ENCODE measurements around the gene IL17C. TPM values are rescaled to one million over a fixed set of nuclear protein-coding genes. Genes with fewer than 3 reads are reported as not detected.

The IL17C gene, protein sequence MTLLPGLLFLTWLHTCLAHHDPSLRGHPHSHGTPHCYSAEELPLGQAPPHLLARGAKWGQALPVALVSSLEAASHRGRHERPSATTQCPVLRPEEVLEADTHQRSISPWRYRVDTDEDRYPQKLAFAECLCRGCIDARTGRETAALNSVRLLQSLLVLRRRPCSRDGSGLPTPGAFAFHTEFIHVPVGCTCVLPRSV
- total RNA-seq: not detected in 2 replicates

DNA sequence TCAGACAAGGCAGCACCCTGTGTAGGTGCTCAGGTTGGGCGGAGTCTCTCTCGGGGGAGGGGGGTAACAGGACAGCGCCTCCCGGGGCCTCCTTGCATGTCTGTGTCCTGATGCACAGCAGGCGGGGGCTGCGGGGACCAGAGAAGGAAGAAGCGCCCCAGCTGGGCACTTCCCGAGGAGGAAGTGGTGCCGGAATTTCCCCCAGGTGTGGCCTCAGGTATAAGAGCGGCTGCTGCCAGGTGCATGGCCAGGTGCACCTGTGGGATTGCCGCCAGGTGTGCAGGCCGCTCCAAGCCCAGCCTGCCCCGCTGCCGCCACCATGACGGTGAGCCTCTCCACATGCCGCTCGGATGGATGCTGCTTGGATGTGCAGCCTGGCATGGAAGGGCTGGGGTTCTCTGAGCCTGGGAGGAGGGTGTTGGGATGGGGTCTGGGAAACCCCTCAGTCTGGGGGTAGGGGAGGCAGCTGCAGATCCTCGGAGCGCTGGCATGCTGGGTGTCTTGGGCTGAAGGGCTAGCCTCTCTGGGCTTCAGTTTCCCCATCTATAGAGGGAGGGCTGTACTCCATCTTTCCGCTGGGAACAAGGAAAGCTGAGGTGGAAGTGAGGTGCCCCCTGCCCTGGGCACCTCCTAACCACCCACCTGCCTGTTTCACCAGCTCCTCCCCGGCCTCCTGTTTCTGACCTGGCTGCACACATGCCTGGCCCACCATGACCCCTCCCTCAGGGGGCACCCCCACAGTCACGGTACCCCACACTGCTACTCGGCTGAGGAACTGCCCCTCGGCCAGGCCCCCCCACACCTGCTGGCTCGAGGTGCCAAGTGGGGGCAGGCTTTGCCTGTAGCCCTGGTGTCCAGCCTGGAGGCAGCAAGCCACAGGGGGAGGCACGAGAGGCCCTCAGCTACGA lies at the start of gene IL17C:
TSS of gene IL17C (plus strand) at position 250 of the 908 bp plus-strand sequence. CDS start at position 320, 70 bp downstream.
- intact Hi-C loops (cut with micrococcal nuclease): loop anchor here (5.0 kb wide), 1 partner anchor 64 kb away; no protein-coding TSS in a partner anchor

DNA sequence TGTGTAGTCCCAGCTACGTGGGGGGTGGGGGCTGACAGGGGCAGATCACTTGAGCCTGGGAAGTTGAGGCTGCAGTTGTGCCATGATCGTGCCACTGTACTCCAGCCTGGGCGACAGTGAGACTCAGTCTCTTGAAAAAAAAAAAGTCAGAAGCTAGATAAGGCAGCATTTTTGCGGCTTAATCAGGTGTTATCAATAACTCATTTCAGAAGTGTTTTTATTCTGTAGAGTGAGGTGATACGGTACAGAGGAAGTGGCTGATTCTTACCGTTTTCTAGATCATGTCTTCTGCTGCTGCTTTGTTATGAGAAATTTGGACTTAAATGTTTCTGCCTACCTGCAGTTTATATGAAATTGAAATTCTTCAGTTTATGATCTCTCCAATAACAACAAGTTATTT lies 49.6 kb upstream of the IL17C start:
- intact Hi-C loops (cut with micrococcal nuclease): no loop called here

- intact Hi-C loops (cut with micrococcal nuclease): no loop called here
These were observed 48.9 kb upstream of the IL17C start for GRCh38 chr16:88589441-88589840.

GRCh38 chr16:88591577-88592021 lies 46.8 kb upstream of the IL17C start:
- intact Hi-C loops (cut with micrococcal nuclease): no loop called here

DNA sequence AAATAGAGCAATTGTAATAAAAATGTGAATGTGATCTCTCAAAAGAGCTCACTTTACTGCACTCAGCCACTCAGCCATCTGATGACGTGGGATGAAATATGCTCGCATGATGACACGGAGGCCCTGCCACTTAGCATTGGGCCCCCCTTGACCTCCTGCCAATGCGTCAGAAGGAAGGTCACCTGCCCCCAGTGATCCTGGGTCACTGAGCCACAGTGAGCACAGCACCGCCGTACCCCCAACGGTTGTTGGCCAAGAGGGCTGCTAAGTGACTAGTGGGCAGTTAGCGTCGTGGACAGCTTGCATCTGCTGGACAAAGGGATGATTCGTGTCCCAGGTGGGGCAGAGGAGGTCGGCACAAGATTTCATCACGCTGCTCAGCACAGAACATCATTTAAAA lies 45.3 kb upstream of the IL17C start:
- intact Hi-C loops (cut with micrococcal nuclease): no loop called here

DNA sequence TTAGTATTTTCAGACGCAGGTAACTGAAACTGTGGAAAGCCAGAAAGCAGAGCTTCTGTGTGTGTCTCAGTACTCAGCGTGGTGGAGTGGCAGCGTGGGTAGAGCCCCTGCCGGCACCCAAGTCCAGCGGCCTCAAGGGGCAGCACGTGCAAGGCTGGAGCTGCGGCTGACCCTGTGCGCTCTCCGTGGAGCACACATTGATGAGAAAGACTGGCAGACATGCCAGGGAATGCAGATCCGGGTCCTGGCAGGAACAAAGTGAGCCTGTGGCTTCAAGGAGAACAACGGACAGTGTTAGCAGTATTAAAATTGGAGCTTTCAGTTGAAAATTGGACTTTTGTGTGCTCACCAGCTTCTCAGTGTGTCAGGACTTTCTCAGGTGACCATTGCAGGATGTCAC lies 44.9 kb upstream of the IL17C start:
- intact Hi-C loops (cut with micrococcal nuclease): no loop called here

DNA sequence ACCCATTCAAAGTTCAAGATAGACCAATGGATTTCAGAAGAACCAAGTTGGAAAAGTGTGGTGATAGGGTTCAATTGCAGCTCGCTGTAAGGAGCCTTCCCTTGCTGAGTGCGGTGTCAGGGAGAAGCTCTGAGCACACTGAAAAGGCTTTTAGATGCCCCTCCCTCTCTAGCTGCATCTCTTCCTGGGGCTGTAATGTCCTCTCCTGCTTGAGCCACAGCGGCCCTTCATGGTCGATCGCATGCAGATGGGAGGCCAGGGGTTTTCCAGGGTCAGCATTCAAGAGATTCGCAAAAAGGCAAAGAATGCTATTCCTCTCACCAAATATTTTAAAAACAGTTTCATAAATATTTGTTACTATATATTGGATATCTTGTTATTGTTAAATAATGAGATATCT lies 44.5 kb upstream of the IL17C start:
- intact Hi-C loops (cut with micrococcal nuclease): no loop called here

- intact Hi-C loops (cut with micrococcal nuclease): no loop called here
These were observed 43.3 kb upstream of the IL17C start for GRCh38 chr16:88595101-88595500.

GRCh38 chr16:88595921-88596320 lies 42.5 kb upstream of the IL17C start:
- intact Hi-C loops (cut with micrococcal nuclease): no loop called here

DNA sequence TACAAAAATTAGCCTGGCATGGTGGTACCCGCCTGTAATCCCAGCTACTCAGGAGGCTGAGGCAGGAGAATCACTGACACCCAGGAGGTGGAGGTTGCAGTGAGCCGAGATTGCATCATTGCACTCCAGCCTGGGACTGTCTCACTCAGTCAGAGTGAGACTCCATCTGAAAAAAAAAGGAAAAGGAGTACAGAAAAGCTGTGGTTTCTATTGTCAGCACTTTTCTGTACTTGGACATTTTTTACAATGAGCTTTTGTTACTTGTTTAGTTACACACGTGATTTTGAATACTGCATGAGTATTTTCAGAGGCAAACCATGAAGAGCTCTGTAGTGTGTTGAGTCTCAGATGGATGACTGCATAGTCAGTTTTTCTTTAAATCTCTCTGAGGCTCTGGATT lies 41.9 kb upstream of the IL17C start:
- intact Hi-C loops (cut with micrococcal nuclease): no loop called here

DNA sequence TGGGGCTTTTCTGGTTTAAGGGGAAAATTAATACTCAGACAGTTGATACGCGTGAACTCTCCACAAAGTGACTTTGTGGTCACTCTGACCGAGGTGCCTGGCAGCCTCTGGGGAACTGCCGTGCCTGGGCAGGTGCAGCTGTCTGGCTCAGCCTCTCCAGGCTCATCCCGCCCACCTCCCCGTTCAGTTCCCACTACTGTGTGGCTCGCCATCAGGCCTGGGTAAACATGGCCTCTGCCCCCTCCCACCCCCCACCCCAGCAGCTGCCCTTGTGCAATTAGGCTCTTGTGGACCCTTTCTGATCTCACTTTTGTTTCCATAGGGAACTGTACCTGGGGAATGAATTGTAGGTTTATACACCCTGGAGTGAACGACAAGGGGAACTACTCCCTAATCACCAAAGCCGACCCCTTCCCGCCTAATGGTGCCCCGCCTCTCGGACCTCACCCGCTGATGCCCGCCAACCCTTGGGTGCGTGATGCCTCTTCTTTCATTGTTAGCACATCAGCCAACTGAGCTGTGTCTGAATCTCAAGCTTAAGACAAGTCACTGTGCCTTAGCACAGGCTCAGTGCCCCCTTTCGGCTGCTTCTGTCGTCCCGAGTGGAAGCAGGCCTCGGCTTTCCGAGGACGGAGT lies 40.4 kb upstream of the IL17C start:
- intact Hi-C loops (cut with micrococcal nuclease): no loop called here

- intact Hi-C loops (cut with micrococcal nuclease): no loop called here
These were observed 39.2 kb upstream of the IL17C start for GRCh38 chr16:88599092-88599733.

- intact Hi-C loops (cut with micrococcal nuclease): no loop called here
These were observed 38.4 kb upstream of the IL17C start for GRCh38 chr16:88599825-88600538.

- intact Hi-C loops (cut with micrococcal nuclease): no loop called here
These were observed 37.9 kb upstream of the IL17C start for GRCh38 chr16:88600539-88600896.

- intact Hi-C loops (cut with micrococcal nuclease): no loop called here
These were observed 36.9 kb upstream of the IL17C start for GRCh38 chr16:88601313-88602036.

GRCh38 chr16:88602091-88602490 lies 36.3 kb upstream of the IL17C start:
- intact Hi-C loops (cut with micrococcal nuclease): no loop called here

DNA sequence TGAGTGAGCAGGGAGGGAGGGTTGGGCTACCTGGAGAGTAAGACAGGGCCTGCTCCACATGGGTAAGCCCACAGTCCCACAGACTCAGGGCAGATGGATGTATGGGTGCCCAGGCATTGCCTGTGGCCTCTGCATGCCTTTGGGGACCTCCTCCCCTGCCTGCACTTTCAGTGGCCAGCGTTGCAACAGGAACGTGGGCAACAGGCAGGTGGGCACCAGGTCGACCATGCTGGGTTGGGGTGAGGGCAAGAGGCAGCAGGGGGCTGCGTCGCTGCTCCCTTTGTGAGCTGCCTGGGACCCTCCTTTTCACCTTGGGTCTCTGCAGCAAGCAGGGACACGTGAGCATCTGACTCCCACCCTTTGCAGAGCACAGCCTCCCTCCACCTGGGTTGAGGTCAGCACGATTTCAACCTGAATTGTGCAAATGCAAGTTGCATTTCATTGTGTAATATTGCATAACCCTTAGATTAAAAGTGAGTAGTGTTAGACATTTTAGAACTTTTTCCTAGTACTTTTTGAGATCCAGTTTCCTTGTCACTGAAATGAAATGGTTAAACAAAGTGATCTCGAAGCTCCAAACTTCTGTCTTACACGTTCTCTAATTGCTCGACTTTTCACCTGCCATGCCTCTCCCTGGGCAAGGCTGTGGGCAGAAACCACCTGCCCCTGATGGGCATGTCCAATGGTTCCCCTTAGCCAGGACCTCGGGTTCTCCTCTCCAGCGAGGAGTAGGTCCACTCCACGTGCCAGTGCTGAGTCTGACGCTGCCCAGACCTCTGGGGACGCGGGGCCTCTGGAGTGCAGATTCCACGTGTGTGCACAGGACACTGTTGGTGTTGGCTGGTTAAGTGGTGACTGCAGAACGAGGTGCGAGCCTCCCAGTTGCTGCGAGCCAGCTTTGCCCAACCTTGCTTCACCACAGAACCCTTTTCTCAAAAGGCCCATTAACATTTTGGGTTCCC lies 32.9 kb upstream of the IL17C start:
- intact Hi-C loops (cut with micrococcal nuclease): no loop called here

DNA sequence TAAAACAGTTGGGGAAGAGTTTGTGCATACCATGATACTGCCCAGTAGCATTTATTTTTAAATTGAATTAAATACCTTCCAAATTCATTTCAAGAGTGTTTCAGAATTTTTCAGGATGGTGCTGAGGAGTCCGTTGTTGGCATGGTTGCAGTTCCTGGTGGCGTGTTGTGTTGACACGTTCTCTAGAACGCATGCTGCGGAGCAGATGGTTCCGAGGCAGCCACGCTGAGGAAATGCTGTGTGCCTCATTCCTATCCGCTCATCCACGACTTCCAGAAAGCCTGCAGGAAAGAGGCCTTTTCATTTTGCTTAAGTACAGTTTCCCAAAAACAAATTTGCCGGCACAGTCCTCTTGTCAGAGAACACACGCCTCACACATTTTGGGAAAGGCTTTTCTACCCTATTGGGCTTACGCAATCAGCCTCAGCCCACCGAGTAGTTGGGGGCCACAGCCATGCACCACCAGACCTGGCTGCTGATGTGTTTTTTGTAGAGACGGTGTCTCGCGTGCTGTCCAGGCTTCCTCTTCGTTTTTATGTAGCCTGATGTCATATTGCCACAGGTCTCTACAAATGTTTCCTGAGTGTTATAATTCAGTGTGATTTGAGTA lies 32.1 kb upstream of the IL17C start:
- intact Hi-C loops (cut with micrococcal nuclease): no loop called here

DNA sequence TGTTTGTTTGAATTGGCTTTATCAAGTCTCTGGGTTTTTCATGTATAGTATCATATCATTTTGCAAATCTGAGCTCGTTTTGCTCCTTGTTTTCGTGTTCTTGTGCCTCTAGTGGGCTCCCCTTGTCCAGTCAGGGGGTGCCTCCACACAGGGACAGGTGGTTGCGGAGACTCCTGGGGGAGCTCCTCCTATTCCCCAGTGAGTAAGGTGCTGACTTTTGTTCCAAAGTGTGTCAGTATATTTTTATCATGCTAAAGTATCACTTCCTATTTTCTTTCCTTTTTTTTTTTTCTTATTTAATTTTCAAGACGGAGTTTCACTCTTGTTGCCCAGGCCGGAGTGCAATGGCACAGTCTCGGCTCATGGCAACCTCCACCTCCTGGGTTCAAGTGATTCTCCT lies 30.3 kb upstream of the IL17C start:
- intact Hi-C loops (cut with micrococcal nuclease): no loop called here

Data from T-helper 1 cell treated with Interleukin-12 subunit alpha and Interleukin-12 subunit beta and Interleukin-4 antibody, amounts not matched to agents 30 ng/mL and 1 ng/mL, for 36 hours (primary cell).